Mucosa of rectum (tissue), 2 donors: Measurements from ENCODE around the gene POLA2.
"Not testable (repeated sequence)": the region's sequence is repeated elsewhere in the genome, so short reads cannot be mapped to it uniquely, and the experiment has no call there.

Source experiments
- H3K27ac ChIP-seq, 2 donors: one replicate each; pipeline ENCODE4 v1.7.0; 2013; ENCODE audit warnings: inconsistent platforms in 2 of 2, low read depth in 2 of 2, low read length in 2 of 2
- H3K27me3 ChIP-seq, 2 donors: one replicate each; pipeline ENCODE4 v1.7.0; 2013; ENCODE audit warnings: low read length in 2 of 2; ENCODE audit not compliant: control insufficient read depth in 2 of 2, insufficient read depth in 2 of 2
- H3K36me3 ChIP-seq, 2 donors: one replicate each; pipeline ENCODE4 v1.7.0; 2013; ENCODE audit warnings: low read length in 2 of 2; ENCODE audit not compliant: control insufficient read depth in 2 of 2, insufficient read depth in 2 of 2
- H3K4me1 ChIP-seq, 2 donors: one replicate each; pipeline ENCODE4 v1.7.0; 2013; ENCODE audit warnings: low read length in 2 of 2, mild to moderate bottlenecking in 1 of 2; ENCODE audit not compliant: control insufficient read depth in 2 of 2, insufficient read depth in 2 of 2
- H3K4me3 ChIP-seq, 2 donors: one replicate each; pipeline ENCODE4 v1.7.0; 2013; ENCODE audit warnings: low read length in 2 of 2
- H3K9ac ChIP-seq, 2 donors: one replicate each; pipeline ENCODE4 v1.7.0; 2013; ENCODE audit warnings: low read length in 2 of 2, low read depth in 1 of 2, mild to moderate bottlenecking in 1 of 2
- H3K9me3 ChIP-seq, 2 donors: one replicate each; pipeline ENCODE4 v1.7.0; 2013; ENCODE audit warnings: low read length in 2 of 2; ENCODE audit not compliant: control insufficient read depth in 2 of 2
- donor health status: healthy.
- donor health status: Normal muscosa, but diverticular disease.

Gene POLA2

DNA sequence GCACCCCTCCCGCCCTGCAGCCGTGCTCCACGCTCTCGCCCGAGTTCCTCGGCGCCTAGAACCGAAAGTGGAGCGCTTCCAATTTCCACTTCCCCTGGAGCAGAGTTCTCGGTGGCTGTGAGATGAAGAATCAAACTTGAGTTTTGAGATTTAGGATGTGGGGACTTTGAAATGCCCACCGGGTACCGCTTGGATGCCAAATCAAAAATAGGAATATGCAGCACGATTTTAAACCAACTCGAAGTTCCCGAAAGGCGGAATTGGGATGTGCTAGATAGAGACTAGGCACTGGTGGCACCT lies 569 bp downstream of the POLA2 start:
- peak overlapping the region; percentile 84 to 88 for H3K9ac ChIP-seq
- peaks cover 7 to 10% of the 10 kb centered on the region in 2 donors for H3K4me1 ChIP-seq
- peak overlapping the region; percentile 80 to 96 for H3K4me3 ChIP-seq
- H3K9me3 ChIP-seq = no peaks in the 10 kb centered on the region
- H3K36me3 ChIP-seq = peaks cover 0 to 2% of the 10 kb centered on the region in 2 donors
- H3K27ac ChIP-seq = peak overlapping the region; percentile 78 to 91
- no peaks in the 10 kb centered on the region for H3K27me3 ChIP-seq

DNA sequence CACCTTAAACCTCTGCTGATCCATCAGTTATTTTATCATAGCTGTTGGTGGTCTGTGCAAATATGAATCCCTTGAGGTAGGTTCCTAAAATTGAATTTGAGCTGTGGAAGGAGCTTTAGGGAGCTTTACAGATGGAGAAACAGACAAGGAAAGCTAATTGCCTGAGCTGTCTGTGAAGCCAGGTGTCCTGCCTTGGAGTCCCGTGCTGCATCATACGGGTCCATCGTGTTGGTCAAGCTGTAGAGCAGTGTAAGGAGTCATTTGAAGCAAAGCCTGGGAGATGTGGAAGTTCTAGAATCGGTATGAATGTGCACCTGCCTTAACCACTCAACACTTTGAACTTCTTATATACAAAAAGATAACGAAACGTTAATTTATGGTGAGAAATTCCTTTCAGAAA lies 1.0 kb downstream of the POLA2 start:
- H3K9me3 ChIP-seq = no peaks in the 10 kb centered on the region
- H3K4me3 ChIP-seq = peak overlapping the region; percentile 80 to 96
- peaks cover 0 to 3% of the 10 kb centered on the region in 2 donors for H3K36me3 ChIP-seq
- peak overlapping the region in 1 of 2 donors; percentile 91 for H3K27ac ChIP-seq
- H3K4me1 ChIP-seq = peaks cover 7 to 10% of the 10 kb centered on the region in 2 donors
- peak overlapping the region; percentile 84 to 88 for H3K9ac ChIP-seq
- H3K27me3 ChIP-seq = no peaks in the 10 kb centered on the region

DNA sequence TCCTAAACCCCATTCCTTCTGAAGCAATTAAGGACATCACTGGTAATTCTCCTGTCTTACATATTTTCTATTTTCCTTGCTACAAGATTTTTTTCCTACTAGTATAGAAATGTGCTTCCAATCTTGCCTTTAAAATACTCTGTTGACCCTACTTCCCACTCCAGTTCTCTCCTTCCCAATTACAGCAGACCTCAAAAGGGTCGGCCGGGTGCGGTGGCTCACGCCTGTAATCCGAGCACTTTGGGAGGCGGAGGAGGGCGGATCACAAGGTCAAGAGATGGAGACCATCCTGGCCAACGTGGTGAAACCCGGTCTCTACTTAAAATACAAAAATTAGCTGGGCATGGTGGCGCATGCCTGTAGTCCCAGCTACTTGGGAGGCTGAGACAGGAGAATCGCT lies 3.0 kb downstream of the POLA2 start:
- H3K4me3 ChIP-seq, H3K9me3 ChIP-seq, H3K9ac ChIP-seq, H3K27ac ChIP-seq, H3K27me3 ChIP-seq, H3K4me1 ChIP-seq, H3K36me3 ChIP-seq: not testable (repeated sequence)

DNA sequence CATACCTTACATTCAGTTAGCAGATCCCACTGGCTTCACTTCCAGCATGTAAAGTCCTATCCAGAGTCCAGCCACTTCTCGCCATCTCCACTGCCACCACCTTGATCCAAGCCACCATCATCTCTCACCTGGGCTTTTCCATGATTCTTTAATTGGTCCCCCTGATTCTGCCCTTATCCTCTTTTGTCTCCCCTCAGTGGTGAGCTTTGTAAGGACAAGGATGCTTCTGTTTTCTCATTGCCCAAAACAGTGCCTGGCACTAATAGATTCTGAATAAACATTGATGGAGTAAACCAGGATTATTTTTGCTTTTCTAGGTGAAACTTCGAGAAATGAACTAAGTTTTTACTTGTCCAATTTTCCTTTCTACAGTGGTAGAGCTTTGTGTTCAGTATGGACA lies 4.4 kb downstream of the POLA2 start:
- no peaks in the 10 kb centered on the region for H3K9me3 ChIP-seq
- H3K27ac ChIP-seq = no peak overlapping the region
- no peak overlapping the region for H3K4me3 ChIP-seq
- no peaks in the 10 kb centered on the region for H3K27me3 ChIP-seq
- H3K36me3 ChIP-seq = peaks cover 5 to 14% of the 10 kb centered on the region in 2 donors
- H3K4me1 ChIP-seq = peaks cover 6 to 8% of the 10 kb centered on the region in 2 donors
- no peak overlapping the region for H3K9ac ChIP-seq

DNA sequence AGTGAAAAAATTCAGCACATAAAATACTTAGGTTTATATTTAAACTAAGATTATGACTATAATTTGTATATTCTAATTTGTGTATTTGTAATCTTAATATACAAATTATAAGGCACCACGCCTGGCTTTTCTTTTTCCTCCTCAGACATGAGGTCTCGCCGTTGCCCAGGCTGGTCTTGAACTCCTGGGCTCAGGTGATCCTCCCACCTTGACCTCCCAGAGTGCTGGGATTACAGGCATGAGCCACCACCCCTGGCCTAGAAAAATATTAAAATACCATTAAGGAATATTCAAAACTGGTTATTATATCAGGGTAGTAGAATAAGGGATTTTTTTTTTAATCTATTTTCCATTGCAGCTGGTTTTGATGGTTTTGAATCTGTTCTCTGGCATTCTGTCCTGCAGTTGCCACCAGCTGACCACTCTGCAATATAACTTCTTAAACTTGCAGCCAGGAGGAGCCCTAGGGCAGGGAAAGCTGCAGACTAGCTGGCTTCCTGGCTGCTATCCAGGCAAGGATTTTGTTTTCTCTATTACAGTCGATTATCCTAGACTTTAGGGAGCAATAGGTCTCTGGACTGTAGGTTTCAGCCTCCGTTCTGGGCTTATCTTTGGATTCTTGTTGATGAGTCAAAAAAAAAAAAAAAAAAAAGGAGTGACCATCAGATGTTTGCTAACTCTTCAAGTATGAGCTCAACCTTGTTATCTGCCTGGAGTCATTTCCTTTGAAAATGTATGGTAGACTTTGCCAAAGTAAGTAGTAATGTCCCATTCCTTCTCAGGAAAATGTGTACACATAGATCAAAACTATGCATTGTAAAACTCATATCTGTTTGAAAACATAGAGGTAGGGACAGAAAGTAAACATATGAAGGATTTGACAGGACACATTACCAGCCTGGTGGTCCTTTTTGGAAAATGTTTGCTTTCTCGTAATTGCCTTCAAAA lies 13.2 kb downstream of the POLA2 start:
- H3K9me3 ChIP-seq = no peaks in the 10 kb centered on the region
- peak overlapping the region; percentile 49 to 61 for H3K27ac ChIP-seq
- H3K4me3 ChIP-seq = no peak overlapping the region
- peaks cover 0 to 7% of the 10 kb centered on the region in 2 donors for H3K4me1 ChIP-seq
- no peak overlapping the region for H3K9ac ChIP-seq
- H3K36me3 ChIP-seq = peaks cover 5 to 10% of the 10 kb centered on the region in 2 donors
- no peaks in the 10 kb centered on the region for H3K27me3 ChIP-seq

DNA sequence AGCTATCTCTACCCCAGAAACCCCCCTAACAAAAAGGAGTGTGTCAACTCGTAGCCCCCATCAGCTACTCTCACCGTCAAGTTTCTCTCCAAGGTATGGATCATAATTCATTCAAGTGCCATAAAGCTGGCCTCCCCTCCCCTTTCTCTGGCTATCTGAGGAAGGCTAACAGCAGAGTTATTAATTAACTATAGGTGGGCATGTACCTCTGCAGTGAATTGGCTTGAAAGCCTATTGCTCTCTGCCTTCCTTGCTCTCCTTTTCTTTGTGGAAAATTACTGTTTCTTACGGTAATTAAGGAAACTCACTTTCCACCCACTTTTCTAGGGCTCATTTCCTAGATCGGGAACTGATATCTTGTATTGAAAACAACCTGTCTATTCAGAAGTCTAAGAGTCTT lies 14.1 kb downstream of the POLA2 start:
- no peaks in the 10 kb centered on the region for H3K9me3 ChIP-seq
- peaks cover 0 to 7% of the 10 kb centered on the region in 2 donors for H3K4me1 ChIP-seq
- H3K36me3 ChIP-seq = peaks cover 1 to 13% of the 10 kb centered on the region in 2 donors
- H3K9ac ChIP-seq = peak overlapping the region in 1 of 2 donors; percentile 34
- peak overlapping the region; percentile 49 to 61 for H3K27ac ChIP-seq
- no peaks in the 10 kb centered on the region for H3K27me3 ChIP-seq
- no peak overlapping the region for H3K4me3 ChIP-seq

DNA sequence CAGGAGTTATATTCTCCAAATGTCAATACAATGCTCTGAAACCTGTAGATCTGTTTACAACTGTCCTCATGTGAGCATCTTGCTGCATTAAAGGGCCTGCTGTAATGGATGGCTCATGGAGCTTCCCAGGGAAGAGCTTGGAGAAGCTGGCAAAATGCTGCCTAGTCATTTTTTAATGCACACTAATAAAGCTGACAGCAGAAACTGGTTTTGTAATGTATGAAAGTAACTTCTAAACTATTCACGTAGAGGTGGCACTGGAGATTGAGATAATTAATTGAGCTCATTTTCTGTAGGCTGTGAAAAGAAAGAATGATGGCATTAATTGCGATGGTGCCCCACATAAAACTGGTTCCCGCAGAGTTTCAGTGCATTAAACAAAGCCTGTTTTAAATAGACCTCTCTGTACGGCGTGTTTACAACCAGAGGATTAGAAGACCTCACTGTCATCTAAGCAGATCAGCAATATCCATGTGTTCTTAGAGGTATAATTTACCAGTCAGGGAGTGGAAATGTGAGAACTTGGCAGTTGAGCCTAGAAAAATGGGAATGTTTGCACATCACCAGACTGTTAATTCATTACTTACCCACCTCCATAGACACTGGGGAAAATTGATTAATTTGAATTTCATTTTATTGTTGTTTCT lies 16.0 kb downstream of the POLA2 start:
- Histone ChIP-seq H3K9me3 (no peaks in the 10 kb centered on the region), H3K36me3 (peaks cover 17 to 31% of the 10 kb centered on the region in 2 donors), H3K4me3 (no peak overlapping the region), H3K4me1 (peaks cover 0 to 7% of the 10 kb centered on the region in 2 donors), H3K27ac (no peak overlapping the region), H3K27me3 (no peaks in the 10 kb centered on the region), H3K9ac (no peak overlapping the region)

DNA sequence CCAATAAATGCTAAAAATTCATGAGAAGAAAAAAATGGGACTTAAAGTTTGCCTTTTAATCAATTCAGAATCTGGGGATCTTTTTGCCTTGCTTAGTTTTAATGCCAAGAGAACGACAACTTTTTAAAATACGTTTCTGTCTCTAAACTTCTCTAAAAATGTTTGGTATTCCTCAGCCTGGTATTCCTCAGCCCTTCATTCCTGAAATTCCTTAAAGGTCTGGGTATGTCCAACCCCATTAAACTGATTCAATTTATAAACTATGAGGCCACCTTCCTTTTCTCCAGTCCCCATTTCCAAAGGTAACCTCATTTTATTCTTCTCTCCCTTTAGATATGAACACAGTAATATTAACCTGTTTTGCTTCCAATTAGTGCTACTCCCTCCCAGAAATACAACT lies 16.6 kb downstream of the POLA2 start:
- H3K9ac ChIP-seq = no peak overlapping the region
- H3K9me3 ChIP-seq = no peaks in the 10 kb centered on the region
- H3K27me3 ChIP-seq = no peaks in the 10 kb centered on the region
- peaks cover 0 to 7% of the 10 kb centered on the region in 2 donors for H3K4me1 ChIP-seq
- peaks cover 17 to 36% of the 10 kb centered on the region in 2 donors for H3K36me3 ChIP-seq
- no peak overlapping the region for H3K27ac ChIP-seq
- no peak overlapping the region for H3K4me3 ChIP-seq

DNA sequence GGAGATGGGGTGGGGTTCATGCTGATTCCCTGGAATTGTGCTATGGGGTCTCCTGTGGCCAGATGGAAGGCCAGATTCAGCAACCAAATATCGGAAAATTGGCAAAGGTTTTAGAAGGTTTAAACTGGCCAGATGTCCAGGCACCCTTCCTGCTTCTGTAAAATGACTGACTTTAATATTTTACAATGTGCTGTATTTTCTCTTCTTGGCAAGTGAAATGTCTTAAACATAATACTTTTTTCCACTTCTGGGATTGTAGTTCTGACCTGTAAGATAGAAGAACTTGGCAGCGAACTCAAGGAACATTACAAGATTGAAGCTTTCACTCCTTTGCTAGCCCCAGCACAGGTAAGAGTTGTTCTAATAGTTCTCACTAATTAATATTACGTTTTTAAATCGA lies 17.5 kb downstream of the POLA2 start:
- H3K27ac ChIP-seq = no peak overlapping the region
- no peaks in the 10 kb centered on the region for H3K9me3 ChIP-seq
- H3K27me3 ChIP-seq = no peaks in the 10 kb centered on the region
- no peak overlapping the region for H3K4me3 ChIP-seq
- peaks cover 0 to 7% of the 10 kb centered on the region in 2 donors for H3K4me1 ChIP-seq
- peaks cover 17 to 36% of the 10 kb centered on the region in 2 donors for H3K36me3 ChIP-seq
- no peak overlapping the region for H3K9ac ChIP-seq

DNA sequence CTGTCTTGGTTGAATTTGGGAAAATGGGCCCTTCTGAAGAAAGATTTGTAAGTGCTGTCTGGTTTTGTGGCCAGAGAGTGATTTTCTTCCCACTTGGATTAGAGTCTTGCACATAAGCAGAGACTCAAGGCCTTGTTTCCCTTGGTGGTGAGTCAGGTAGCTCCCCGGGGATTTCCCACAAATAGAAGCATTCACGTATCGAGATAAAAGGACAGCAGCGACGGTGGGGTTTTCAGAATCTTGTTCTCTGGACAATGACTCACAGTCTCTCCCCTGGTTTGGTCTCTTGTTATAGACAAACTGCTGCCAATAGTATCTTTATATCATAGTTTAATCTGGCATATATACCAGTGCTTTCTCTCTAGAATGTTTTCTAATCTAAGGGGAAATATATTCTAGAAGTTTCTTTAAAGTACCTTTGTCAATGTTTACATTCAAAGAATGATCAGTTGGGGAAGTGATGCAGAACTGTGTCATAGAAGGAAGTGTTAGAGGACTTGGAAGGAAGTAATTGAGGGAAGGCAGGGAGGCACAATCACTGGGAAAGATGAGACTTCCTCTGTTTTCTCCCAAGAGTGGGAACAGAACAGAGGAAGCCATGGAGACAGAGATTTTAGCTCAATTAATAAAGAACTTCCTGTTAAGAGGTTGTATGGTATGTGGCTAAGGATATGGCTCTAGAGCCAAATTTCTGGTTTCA lies 18.1 kb downstream of the POLA2 start:
- Histone ChIP-seq H3K4me3 (no peak overlapping the region), H3K9ac (no peak overlapping the region), H3K4me1 (peaks cover 0 to 7% of the 10 kb centered on the region in 2 donors), H3K9me3 (no peaks in the 10 kb centered on the region), H3K27ac (no peak overlapping the region), H3K36me3 (peaks cover 17 to 36% of the 10 kb centered on the region in 2 donors), H3K27me3 (no peaks in the 10 kb centered on the region)
